ENCODE data around the gene TMEM130.

TMEM130 gene

GRCh38 chr7:98828368-98828767 is 41.4 kb downstream of the TMEM130 start:
- H3K4me3 ChIP-seq (ENCODE audit: low read depth, low read length), result no peak overlapping the region

GRCh38 chr7:98827258-98827657 is 42.6 kb downstream of the TMEM130 start:
- no peaks in the 10 kb centered on the region for H3K36me3 ChIP-seq (ENCODE audit: insufficient read depth, low read length)
- H3K27me3 ChIP-seq (ENCODE audit: insufficient read depth, low read length), result peaks cover 4% of the 10 kb centered on the region; the same call in 1 of the 2 replicates
- H3K27ac ChIP-seq (ENCODE audit: low read depth, low read length), result no peak overlapping the region
- H3K4me1 ChIP-seq (ENCODE audit: control insufficient read depth, insufficient read depth, low read length, unreplicated experiment), result peaks cover 7% of the 10 kb centered on the region
- H2AFZ ChIP-seq (ENCODE audit: low read length, unreplicated experiment), result no peak overlapping the region
- H3K4me3 ChIP-seq (ENCODE audit: low read depth, low read length), result no peak overlapping the region
- no peaks in the 10 kb centered on the region for H3K79me2 ChIP-seq (ENCODE audit: control insufficient read depth, insufficient read depth, low read length, unreplicated experiment)

More at GRCh38 chr7:98828368-98828767, 41.4 kb downstream of the TMEM130 start:
- Histone ChIP-seq H3K4me1 (ENCODE audit: control insufficient read depth, insufficient read depth, low read length, unreplicated experiment) (no peaks in the 10 kb centered on the region), H2AFZ (ENCODE audit: low read length, unreplicated experiment) (no peak overlapping the region), H3K79me2 (ENCODE audit: control insufficient read depth, insufficient read depth, low read length, unreplicated experiment) (no peaks in the 10 kb centered on the region), H3K27ac (ENCODE audit: low read depth, low read length) (no peak overlapping the region), H3K27me3 (ENCODE audit: insufficient read depth, low read length) (peaks cover 4% of the 10 kb centered on the region; the same call in 1 of the 2 replicates), H3K36me3 (ENCODE audit: insufficient read depth, low read length) (no peaks in the 10 kb centered on the region)

GRCh38 chr7:98826811-98827231 is 43.0 kb downstream of the TMEM130 start:
- H2AFZ ChIP-seq (ENCODE audit: low read length, unreplicated experiment), result no peak overlapping the region
- H3K4me1 ChIP-seq (ENCODE audit: control insufficient read depth, insufficient read depth, low read length, unreplicated experiment), result peaks cover 8% of the 10 kb centered on the region
- no peak overlapping the region for H3K27ac ChIP-seq (ENCODE audit: low read depth, low read length)
- H3K79me2 ChIP-seq (ENCODE audit: control insufficient read depth, insufficient read depth, low read length, unreplicated experiment), result no peaks in the 10 kb centered on the region
- H3K36me3 ChIP-seq (ENCODE audit: insufficient read depth, low read length), result no peaks in the 10 kb centered on the region
- H3K27me3 ChIP-seq (ENCODE audit: insufficient read depth, low read length), result peaks cover 4% of the 10 kb centered on the region; the same call in 1 of the 2 replicates
- no peak overlapping the region for H3K4me3 ChIP-seq (ENCODE audit: low read depth, low read length)

GRCh38 chr7:98826387-98826786 is 43.4 kb downstream of the TMEM130 start:
- Histone ChIP-seq H3K27ac (ENCODE audit: low read depth, low read length) (no peak overlapping the region), H3K27me3 (ENCODE audit: insufficient read depth, low read length) (peaks cover 4% of the 10 kb centered on the region; the same call in 1 of the 2 replicates), H3K79me2 (ENCODE audit: control insufficient read depth, insufficient read depth, low read length, unreplicated experiment) (no peaks in the 10 kb centered on the region), H3K36me3 (ENCODE audit: insufficient read depth, low read length) (no peaks in the 10 kb centered on the region), H3K4me3 (ENCODE audit: low read depth, low read length) (no peak overlapping the region), H2AFZ (ENCODE audit: low read length, unreplicated experiment) (no peak overlapping the region), H3K4me1 (ENCODE audit: control insufficient read depth, insufficient read depth, low read length, unreplicated experiment) (peaks cover 8% of the 10 kb centered on the region)

DNA sequence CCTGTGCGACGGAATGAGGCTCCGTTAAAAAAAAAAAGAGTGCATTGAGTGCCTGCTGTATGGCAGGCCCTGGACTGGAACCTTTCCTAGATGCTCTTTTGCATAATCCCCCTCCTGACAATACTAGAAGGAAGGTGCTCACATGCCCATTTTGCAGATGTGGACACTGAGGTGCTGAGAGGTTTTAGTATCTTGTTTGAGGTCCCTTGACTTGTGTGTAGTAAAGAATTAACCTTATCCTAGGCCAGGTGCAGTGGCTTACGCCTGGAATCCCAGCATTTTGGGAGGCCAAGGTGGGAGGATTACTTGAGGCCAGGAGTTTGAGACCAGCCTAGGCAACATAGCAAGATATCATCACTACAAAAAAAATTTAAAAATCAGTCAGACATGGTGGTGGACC is 46.6 kb downstream of the TMEM130 start:
- no peaks in the 10 kb centered on the region for H3K27me3 ChIP-seq (ENCODE audit: insufficient read depth, low read length)
- H3K27ac ChIP-seq (ENCODE audit: low read depth, low read length), result no peak overlapping the region
- peaks cover 8% of the 10 kb centered on the region for H3K4me1 ChIP-seq (ENCODE audit: control insufficient read depth, insufficient read depth, low read length, unreplicated experiment)
- no peak overlapping the region for H2AFZ ChIP-seq (ENCODE audit: low read length, unreplicated experiment)
- H3K36me3 ChIP-seq (ENCODE audit: insufficient read depth, low read length), result no peaks in the 10 kb centered on the region
- no peak overlapping the region for H3K4me3 ChIP-seq (ENCODE audit: low read depth, low read length)
- H3K79me2 ChIP-seq (ENCODE audit: control insufficient read depth, insufficient read depth, low read length, unreplicated experiment), result no peaks in the 10 kb centered on the region

- Histone ChIP-seq H3K27ac (ENCODE audit: low read depth, low read length) (no peak overlapping the region), H2AFZ (ENCODE audit: low read length, unreplicated experiment) (no peak overlapping the region), H3K4me3 (ENCODE audit: low read depth, low read length) (no peak overlapping the region), H3K79me2 (ENCODE audit: control insufficient read depth, insufficient read depth, low read length, unreplicated experiment) (no peaks in the 10 kb centered on the region), H3K4me1 (ENCODE audit: control insufficient read depth, insufficient read depth, low read length, unreplicated experiment) (peaks cover 8% of the 10 kb centered on the region), H3K36me3 (ENCODE audit: insufficient read depth, low read length) (no peaks in the 10 kb centered on the region), H3K27me3 (ENCODE audit: insufficient read depth, low read length) (peaks cover 11% of the 10 kb centered on the region)
These were observed 48.5 kb downstream of the TMEM130 start for GRCh38 chr7:98821348-98821747.

DNA sequence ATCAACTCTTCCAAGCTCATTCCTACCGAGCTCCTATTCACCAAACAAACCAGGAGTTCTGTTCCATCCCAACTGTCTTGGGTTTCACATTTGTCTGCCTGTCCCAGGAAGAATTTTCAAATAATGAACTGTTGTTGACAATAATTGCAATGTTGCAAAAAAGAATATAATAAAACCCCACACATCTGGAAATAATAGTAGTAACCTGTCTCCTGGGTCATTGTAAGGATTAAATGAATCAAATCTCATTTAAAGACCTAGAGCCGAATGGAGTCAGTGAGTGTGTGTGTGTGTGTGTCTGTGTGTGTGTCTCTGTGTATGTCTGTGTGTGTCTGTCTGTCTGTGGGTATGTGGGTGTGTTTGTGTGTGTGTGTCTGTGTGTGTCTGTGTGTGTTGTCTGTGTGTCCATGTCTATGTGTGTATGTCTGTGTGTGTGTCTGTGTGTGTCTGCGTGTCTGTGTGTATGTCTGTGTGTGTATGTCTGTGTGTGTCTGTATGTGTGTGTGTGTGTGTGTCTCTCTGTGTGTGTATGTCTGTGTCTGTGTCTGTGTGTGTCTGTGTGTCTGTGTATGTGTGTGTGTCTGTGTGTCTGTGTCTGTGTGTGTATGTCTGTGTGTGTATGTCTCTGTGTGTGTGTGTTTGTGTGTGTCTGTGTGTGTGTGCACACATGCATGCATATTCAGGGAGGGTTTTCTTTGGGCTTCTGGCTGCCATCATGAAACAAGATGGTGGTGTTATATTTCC is 52.7 kb downstream of the TMEM130 start:
- H3K27me3 ChIP-seq (ENCODE audit: insufficient read depth, low read length), result peaks cover 23% of the 10 kb centered on the region
- no peaks in the 10 kb centered on the region for H3K36me3 ChIP-seq (ENCODE audit: insufficient read depth, low read length)
- no peak overlapping the region for H3K4me3 ChIP-seq (ENCODE audit: low read depth, low read length)
- no peak overlapping the region for H3K27ac ChIP-seq (ENCODE audit: low read depth, low read length)
- no peaks in the 10 kb centered on the region for H3K4me1 ChIP-seq (ENCODE audit: control insufficient read depth, insufficient read depth, low read length, unreplicated experiment)
- H2AFZ ChIP-seq (ENCODE audit: low read length, unreplicated experiment), result no peak overlapping the region
- H3K79me2 ChIP-seq (ENCODE audit: control insufficient read depth, insufficient read depth, low read length, unreplicated experiment), result no peaks in the 10 kb centered on the region

DNA sequence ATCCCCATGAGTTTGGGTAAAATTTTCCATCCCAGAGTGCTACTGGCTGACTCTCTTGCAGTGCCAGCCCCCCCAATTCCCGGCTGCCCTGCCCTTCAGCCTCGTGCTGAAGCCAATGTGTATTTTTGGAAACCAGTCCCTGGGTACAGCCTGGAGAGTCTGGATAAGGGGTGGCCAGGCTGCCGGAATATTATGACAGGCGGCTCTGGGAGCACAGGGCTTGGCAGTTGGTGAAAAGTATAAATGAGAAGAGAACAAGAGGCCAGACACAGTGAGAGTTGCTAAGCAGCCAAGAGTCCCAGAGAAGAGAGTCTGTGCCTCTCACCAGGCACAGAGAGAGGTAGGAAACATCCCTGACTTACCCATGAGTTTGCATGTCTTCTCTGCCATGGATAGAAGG is 53.6 kb downstream of the TMEM130 start:
- Histone ChIP-seq H3K4me1 (ENCODE audit: control insufficient read depth, insufficient read depth, low read length, unreplicated experiment) (no peaks in the 10 kb centered on the region), H3K27ac (ENCODE audit: low read depth, low read length) (no peak overlapping the region), H3K36me3 (ENCODE audit: insufficient read depth, low read length) (no peaks in the 10 kb centered on the region), H2AFZ (ENCODE audit: low read length, unreplicated experiment) (no peak overlapping the region), H3K27me3 (ENCODE audit: insufficient read depth, low read length) (peaks cover 23% of the 10 kb centered on the region), H3K4me3 (ENCODE audit: low read depth, low read length) (no peak overlapping the region), H3K79me2 (ENCODE audit: control insufficient read depth, insufficient read depth, low read length, unreplicated experiment) (no peaks in the 10 kb centered on the region)

GRCh38 chr7:98815313-98815712 is 54.5 kb downstream of the TMEM130 start:
- Histone ChIP-seq H3K27me3 (ENCODE audit: insufficient read depth, low read length) (peaks cover 23% of the 10 kb centered on the region), H3K79me2 (ENCODE audit: control insufficient read depth, insufficient read depth, low read length, unreplicated experiment) (no peaks in the 10 kb centered on the region), H3K36me3 (ENCODE audit: insufficient read depth, low read length) (no peaks in the 10 kb centered on the region), H3K4me1 (ENCODE audit: control insufficient read depth, insufficient read depth, low read length, unreplicated experiment) (no peaks in the 10 kb centered on the region), H3K4me3 (ENCODE audit: low read depth, low read length) (no peak overlapping the region), H2AFZ (ENCODE audit: low read length, unreplicated experiment) (no peak overlapping the region), H3K27ac (ENCODE audit: low read depth, low read length) (no peak overlapping the region)

GRCh38 chr7:98811299-98811698 is 58.5 kb downstream of the TMEM130 start:
- no peaks in the 10 kb centered on the region for H3K79me2 ChIP-seq (ENCODE audit: control insufficient read depth, insufficient read depth, low read length, unreplicated experiment)
- peaks cover 20% of the 10 kb centered on the region for H3K27me3 ChIP-seq (ENCODE audit: insufficient read depth, low read length)
- no peaks in the 10 kb centered on the region for H3K4me1 ChIP-seq (ENCODE audit: control insufficient read depth, insufficient read depth, low read length, unreplicated experiment)
- no peak overlapping the region for H3K4me3 ChIP-seq (ENCODE audit: low read depth, low read length)
- no peak overlapping the region for H3K27ac ChIP-seq (ENCODE audit: low read depth, low read length)
- H2AFZ ChIP-seq (ENCODE audit: low read length, unreplicated experiment), result no peak overlapping the region
- no peaks in the 10 kb centered on the region for H3K36me3 ChIP-seq (ENCODE audit: insufficient read depth, low read length)

DNA sequence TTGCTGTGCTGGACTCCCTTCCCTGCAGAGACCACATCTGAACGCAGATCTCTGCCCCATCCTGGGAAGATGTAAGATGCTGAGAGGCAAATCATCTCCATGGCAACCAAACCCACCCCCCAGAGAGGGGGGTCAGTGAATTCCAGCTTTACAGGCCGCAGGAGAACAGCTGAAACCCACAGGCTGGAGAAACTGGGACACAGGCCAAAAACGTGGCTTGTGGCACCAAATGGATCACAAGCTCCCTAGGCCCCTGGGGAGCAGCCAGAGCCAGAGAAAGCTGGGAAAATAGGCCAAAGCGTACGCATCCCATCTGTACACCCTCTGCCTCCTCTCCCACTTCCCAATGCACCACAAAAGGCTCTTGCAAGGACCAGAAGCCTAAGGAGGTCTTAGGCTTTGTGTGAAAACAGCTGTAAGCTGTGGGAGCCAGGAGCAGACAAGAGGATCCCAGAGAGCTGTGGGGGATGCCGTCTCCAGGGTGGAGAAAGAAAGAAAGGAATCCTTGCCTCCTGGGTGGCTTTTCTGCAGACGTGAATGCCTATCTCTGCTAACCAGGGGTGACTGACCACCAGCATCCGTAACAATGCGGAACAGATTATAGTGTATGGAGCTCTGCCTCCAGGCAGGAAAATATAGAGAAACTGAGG is 59.5 kb downstream of the TMEM130 start:
- Histone ChIP-seq H3K27ac (ENCODE audit: low read depth, low read length) (no peak overlapping the region), H2AFZ (ENCODE audit: low read length, unreplicated experiment) (no peak overlapping the region), H3K27me3 (ENCODE audit: insufficient read depth, low read length) (peaks cover 16% of the 10 kb centered on the region; the same call in 1 of the 2 replicates), H3K36me3 (ENCODE audit: insufficient read depth, low read length) (no peaks in the 10 kb centered on the region), H3K79me2 (ENCODE audit: control insufficient read depth, insufficient read depth, low read length, unreplicated experiment) (no peaks in the 10 kb centered on the region), H3K4me1 (ENCODE audit: control insufficient read depth, insufficient read depth, low read length, unreplicated experiment) (no peaks in the 10 kb centered on the region), H3K4me3 (ENCODE audit: low read depth, low read length) (no peak overlapping the region)

Data from ACC112 (cell line).